ENCODE measurements around the gene TMEM132D. TPM values are rescaled to one million over a fixed set of nuclear protein-coding genes. Genes with fewer than 3 reads are reported as not detected.

Gene TMEM132D
- total RNA-seq, 1 donor from 2014 or later, result not detected

DNA sequence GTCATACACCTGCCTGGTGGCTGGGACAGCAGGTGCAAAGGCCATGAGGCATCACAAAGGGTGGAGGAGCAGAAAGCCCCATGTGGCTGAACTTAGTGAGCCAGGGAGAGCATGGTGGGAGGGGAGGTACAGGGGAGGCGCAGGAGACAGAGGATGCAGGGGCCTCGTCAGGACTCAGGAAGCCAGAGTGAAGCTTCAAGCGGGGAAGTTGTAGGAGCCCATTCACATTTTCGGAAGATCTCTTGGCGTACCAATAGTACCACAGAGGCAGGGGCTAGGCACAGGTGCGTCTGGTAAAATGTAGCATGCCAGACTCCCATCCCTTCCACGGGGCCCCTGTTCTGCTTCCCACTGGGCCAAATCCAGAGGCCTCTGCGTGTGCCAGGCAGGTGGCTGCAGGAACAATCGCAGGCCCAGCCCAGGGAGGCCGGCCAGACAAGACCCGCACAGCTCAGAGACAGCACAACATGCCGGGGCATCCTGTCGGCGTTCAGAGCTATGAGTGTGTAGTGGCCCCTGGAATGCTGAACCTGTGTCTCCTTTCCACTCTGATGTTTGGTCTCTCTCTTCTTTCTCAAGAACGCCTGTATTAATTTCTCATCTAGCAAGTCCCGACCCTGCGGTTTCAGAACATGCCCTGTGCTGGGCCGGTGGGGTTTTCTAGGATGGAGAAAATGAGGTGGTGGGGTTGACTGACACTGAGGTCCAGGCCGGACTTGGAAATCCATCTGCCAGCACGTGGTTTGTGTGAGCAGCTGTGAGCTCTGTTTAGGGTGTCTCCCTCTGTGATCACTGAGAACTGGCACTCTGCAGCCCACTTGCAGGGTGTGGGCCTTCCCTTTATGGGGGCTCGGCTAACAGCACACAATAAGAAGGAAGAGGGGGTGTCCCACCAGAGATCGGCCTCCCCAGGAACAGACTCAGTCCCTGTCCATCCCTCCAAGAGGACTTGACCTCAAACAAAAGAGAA, 5.5 kb upstream of the TMEM132D start:
- H3K27ac Mint-ChIP-seq (ENCODE audit: unreplicated experiment), result no peak overlapping the region
- FAIRE-seq (no peak), DNase-seq (ENCODE audit: low read depth) (no peak)
- no peaks in the 10 kb centered on the region for H4K20me1 ChIP-seq (ENCODE audit: insufficient read depth, low read length)
- H3K9me3 ChIP-seq (ENCODE audit: insufficient read depth, low read depth, low read length), result no peaks in the 10 kb centered on the region
- no peak overlapping the region for H3K9ac ChIP-seq (ENCODE audit: low read length)
- no peaks in the 10 kb centered on the region for H3K4me1 Mint-ChIP-seq (ENCODE audit: low read depth, unreplicated experiment)
- no peak overlapping the region for H3K27ac ChIP-seq (ENCODE audit: low read depth, low read length)
- H3K4me3 ChIP-seq (ENCODE audit: insufficient read depth, low read depth, low read length), result no peak overlapping the region
- no peaks in the 10 kb centered on the region for H3K27me3 Mint-ChIP-seq (ENCODE audit: low read depth, unreplicated experiment)
- H3K4me2 ChIP-seq (ENCODE audit: low read length), result no peak overlapping the region
- H3K27me3 ChIP-seq (ENCODE audit: insufficient read depth, low read length), result peaks cover 27% of the 10 kb centered on the region
- no peaks in the 10 kb centered on the region for H3K4me1 ChIP-seq (ENCODE audit: insufficient read depth, low read length)
- H3K36me3 ChIP-seq (ENCODE audit: insufficient read depth, low read length), result no peaks in the 10 kb centered on the region
- no peak overlapping the region for H3K4me3 Mint-ChIP-seq (ENCODE audit: unreplicated experiment)
- H3K36me3 Mint-ChIP-seq (ENCODE audit: low read depth, unreplicated experiment), result no peaks in the 10 kb centered on the region
- TF ChIP-seq EZH2 (IDR thresholded peaks at IDR 0.05; ENCODE audit: insufficient read depth, low read length), result no peak
- TF ChIP-seq, protein P1, sequence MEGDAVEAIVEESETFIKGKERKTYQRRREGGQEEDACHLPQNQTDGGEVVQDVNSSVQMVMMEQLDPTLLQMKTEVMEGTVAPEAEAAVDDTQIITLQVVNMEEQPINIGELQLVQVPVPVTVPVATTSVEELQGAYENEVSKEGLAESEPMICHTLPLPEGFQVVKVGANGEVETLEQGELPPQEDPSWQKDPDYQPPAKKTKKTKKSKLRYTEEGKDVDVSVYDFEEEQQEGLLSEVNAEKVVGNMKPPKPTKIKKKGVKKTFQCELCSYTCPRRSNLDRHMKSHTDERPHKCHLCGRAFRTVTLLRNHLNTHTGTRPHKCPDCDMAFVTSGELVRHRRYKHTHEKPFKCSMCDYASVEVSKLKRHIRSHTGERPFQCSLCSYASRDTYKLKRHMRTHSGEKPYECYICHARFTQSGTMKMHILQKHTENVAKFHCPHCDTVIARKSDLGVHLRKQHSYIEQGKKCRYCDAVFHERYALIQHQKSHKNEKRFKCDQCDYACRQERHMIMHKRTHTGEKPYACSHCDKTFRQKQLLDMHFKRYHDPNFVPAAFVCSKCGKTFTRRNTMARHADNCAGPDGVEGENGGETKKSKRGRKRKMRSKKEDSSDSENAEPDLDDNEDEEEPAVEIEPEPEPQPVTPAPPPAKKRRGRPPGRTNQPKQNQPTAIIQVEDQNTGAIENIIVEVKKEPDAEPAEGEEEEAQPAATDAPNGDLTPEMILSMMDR (IDR thresholded peaks at IDR 0.05; ENCODE audit: insufficient read depth, low read depth, low read length), result no peak
- no peak overlapping the region for H2AFZ ChIP-seq (ENCODE audit: low read depth, low read length)
- H3K9me3 Mint-ChIP-seq (ENCODE audit: unreplicated experiment), result peaks cover 27% of the 10 kb centered on the region
- H3K79me2 ChIP-seq (ENCODE audit: insufficient read depth, low read length), result no peaks in the 10 kb centered on the region

DNA sequence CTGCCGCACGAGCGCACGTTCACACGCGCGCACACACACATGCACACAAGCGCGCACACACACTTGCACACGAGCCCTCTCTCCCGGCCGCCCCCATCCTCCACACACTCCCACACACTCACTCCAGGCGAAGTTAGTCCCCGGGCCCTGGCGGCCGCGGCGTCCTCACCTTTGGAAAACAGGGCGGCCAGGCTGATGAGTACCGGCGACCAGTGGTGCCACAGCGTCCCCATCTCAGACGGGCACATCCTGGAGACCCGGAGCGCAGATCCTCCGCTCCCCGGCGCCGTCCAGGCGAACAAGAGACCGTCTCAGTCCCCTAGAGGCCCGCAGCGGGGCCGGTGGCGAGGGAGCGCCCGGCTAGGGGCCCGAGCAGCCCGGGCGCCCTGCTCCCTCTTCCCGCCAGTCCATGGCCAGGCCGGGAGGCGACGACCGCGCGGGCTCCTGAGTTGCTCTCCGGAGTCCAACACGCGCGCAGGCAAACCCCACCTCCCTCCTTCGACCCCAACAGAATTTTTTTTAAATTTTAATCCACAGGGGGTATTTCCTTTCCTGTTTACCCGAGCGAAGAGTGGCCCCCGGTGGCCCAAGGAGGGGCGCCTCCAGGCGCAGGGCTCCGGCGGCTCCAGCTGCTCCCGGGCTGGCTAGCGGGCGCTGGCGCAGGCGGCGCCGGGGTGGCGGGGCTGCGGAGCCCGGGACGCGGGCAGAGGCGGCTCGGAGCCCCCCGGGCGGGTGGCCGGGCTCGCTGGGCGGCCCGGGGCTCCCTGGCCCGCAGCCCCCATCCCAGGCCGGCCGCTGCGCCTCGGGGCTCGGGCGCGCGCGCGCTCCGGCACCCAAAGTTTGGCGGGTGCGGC, 506 bp downstream of the TMEM132D start:
- Mint-ChIP-seq H3K4me1 (ENCODE audit: low read depth, unreplicated experiment) (no peaks in the 10 kb centered on the region), H3K9me3 (ENCODE audit: unreplicated experiment) (peaks cover 8% of the 10 kb centered on the region), H3K36me3 (ENCODE audit: low read depth, unreplicated experiment) (no peaks in the 10 kb centered on the region), H3K27ac (ENCODE audit: unreplicated experiment) (no peak overlapping the region), H3K27me3 (ENCODE audit: low read depth, unreplicated experiment) (no peaks in the 10 kb centered on the region), H3K4me3 (ENCODE audit: unreplicated experiment) (no peak overlapping the region)
- H3K27me3 ChIP-seq (ENCODE audit: insufficient read depth, low read length), result peaks cover 25% of the 10 kb centered on the region
- peaks cover 40% of the 10 kb centered on the region for H3K79me2 ChIP-seq (ENCODE audit: insufficient read depth, low read length)
- H3K27ac ChIP-seq (ENCODE audit: low read depth, low read length), result peak overlapping the region; percentile 45
- no peaks in the 10 kb centered on the region for H3K36me3 ChIP-seq (ENCODE audit: insufficient read depth, low read length)
- no peaks in the 10 kb centered on the region for H3K9me3 ChIP-seq (ENCODE audit: insufficient read depth, low read depth, low read length)
- H3K4me2 ChIP-seq (ENCODE audit: low read length), result peak overlapping the region; percentile 92
- peak overlapping the region; percentile 67 for H3K4me3 ChIP-seq (ENCODE audit: insufficient read depth, low read depth, low read length)
- H4K20me1 ChIP-seq (ENCODE audit: insufficient read depth, low read length), result peaks cover 4% of the 10 kb centered on the region
- peaks cover 15% of the 10 kb centered on the region for H3K4me1 ChIP-seq (ENCODE audit: insufficient read depth, low read length)
- no peak for FAIRE-seq
- TF ChIP-seq, protein P1 (IDR thresholded peaks at IDR 0.05; ENCODE audit: insufficient read depth, low read depth, low read length), result no peak
- no peak for TF ChIP-seq EZH2 (IDR thresholded peaks at IDR 0.05; ENCODE audit: insufficient read depth, low read length)
- H2AFZ ChIP-seq (ENCODE audit: low read depth, low read length), result peak overlapping the region; percentile 81
- DNase-seq (ENCODE audit: low read depth), result peak; percentile 7
- peak overlapping the region; percentile 81 for H3K9ac ChIP-seq (ENCODE audit: low read length)

All from astrocyte (in vitro differentiated cells and primary cell).